ENCODE results near the gene CFAP61. TPM values are rescaled to one million over a fixed set of nuclear protein-coding genes. Genes with fewer than 3 reads are reported as not detected.

Gene CFAP61
- total and polyA plus RNA-seq, 2 donors from 2014 or later = 0.58 to 2.6 TPM

DNA sequence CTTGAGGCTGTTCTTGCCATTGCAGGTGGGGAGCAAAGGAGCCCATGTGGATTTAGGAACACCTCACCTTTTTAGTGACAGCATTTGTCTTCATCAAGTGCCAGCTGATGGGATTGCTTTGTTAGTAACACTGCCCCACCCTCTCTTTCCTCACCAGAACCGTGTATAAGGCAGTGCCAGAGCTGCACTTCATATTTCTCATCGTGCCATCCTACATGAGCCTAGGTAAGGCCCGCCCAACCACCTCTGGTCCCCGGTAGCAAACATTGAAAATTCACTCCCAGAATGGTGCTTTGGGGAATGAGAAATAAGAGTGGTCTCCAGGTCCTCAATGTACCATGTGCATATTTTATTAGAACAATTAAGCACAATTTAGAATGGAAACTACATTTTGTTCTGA is 22.7 kb downstream of the CFAP61 start:
- no peaks in the 10 kb centered on the region for H3K9me3 ChIP-seq (ENCODE audit: control insufficient read depth in 2 of 3, insufficient read depth in 1 of 3, low read length in 3 of 3)
- no peaks in the 10 kb centered on the region for H3K36me3 ChIP-seq (ENCODE audit: control insufficient read depth in 2 of 3, insufficient read depth in 3 of 3, low read length in 3 of 3)
- H3K4me1 ChIP-seq (ENCODE audit: control insufficient read depth in 2 of 3, insufficient read depth in 2 of 3, low read depth in 1 of 3, low read length in 3 of 3) = peaks cover 0 to 7% (median 0%) of the 10 kb centered on the region in 3 donors
- DNase-seq (no peak), FAIRE-seq (no peak)
- H3K4me3 ChIP-seq (ENCODE audit: low read length in 3 of 3) = no peak overlapping the region
- no peaks in the 10 kb centered on the region for H3K27me3 ChIP-seq (ENCODE audit: control insufficient read depth, insufficient read depth, low read length)
- TF ChIP-seq, protein P1, sequence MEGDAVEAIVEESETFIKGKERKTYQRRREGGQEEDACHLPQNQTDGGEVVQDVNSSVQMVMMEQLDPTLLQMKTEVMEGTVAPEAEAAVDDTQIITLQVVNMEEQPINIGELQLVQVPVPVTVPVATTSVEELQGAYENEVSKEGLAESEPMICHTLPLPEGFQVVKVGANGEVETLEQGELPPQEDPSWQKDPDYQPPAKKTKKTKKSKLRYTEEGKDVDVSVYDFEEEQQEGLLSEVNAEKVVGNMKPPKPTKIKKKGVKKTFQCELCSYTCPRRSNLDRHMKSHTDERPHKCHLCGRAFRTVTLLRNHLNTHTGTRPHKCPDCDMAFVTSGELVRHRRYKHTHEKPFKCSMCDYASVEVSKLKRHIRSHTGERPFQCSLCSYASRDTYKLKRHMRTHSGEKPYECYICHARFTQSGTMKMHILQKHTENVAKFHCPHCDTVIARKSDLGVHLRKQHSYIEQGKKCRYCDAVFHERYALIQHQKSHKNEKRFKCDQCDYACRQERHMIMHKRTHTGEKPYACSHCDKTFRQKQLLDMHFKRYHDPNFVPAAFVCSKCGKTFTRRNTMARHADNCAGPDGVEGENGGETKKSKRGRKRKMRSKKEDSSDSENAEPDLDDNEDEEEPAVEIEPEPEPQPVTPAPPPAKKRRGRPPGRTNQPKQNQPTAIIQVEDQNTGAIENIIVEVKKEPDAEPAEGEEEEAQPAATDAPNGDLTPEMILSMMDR (IDR thresholded peaks at IDR 0.05; ENCODE audit: borderline replicate concordance, extremely low read depth, insufficient read depth) = no peak
- intact Hi-C loops (cut with DNase I) = no loop called here
- no peak overlapping the region for H3K9ac ChIP-seq (ENCODE audit: low read length in 3 of 3)
- H3K27ac ChIP-seq (ENCODE audit: low read depth in 2 of 2, low read length in 2 of 2) = no peak overlapping the region

- no peaks in the 10 kb centered on the region for H3K27me3 ChIP-seq (ENCODE audit: control insufficient read depth, insufficient read depth, low read length)
- no peak overlapping the region for H3K27ac ChIP-seq (ENCODE audit: low read depth in 2 of 2, low read length in 2 of 2)
- H3K9ac ChIP-seq (ENCODE audit: low read length in 3 of 3) = no peak overlapping the region
- no peak for FAIRE-seq
- H3K4me3 ChIP-seq (ENCODE audit: low read length in 3 of 3) = no peak overlapping the region
- TF ChIP-seq, protein P1 (IDR thresholded peaks at IDR 0.05; ENCODE audit: borderline replicate concordance, extremely low read depth, insufficient read depth) = no peak
- H3K36me3 ChIP-seq (ENCODE audit: control insufficient read depth in 2 of 3, insufficient read depth in 3 of 3, low read length in 3 of 3) = no peaks in the 10 kb centered on the region
- DNase-seq = no peak
- intact Hi-C loops (cut with DNase I) = no loop called here
- H3K4me1 ChIP-seq (ENCODE audit: control insufficient read depth in 2 of 3, insufficient read depth in 2 of 3, low read depth in 1 of 3, low read length in 3 of 3) = peaks cover 0 to 7% (median 0%) of the 10 kb centered on the region in 3 donors
- no peaks in the 10 kb centered on the region for H3K9me3 ChIP-seq (ENCODE audit: control insufficient read depth in 2 of 3, insufficient read depth in 1 of 3, low read length in 3 of 3)
Observed at GRCh38 chr20:20076297-20077065, 24.1 kb downstream of the CFAP61 start.

DNA sequence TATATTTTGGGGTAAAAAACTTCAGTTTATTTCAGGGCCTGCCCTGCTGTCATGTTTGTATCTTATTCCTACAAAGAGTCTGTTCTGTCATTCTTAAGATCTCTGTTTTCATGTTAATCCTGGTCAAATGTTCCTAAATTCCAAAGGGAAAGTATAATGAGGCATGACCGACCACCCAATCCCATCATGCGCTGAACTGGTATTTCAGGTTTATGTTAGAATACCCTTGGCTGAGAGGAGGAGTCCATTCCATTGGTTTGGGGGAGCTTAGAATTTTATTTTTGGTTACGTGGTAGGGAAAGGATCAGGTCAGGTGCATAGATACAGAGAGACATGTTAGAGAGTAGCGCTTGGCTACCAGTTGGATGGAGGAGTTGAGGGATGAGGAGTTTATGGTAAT is 25.7 kb downstream of the CFAP61 start:
- H3K27ac ChIP-seq (ENCODE audit: low read depth in 2 of 2, low read length in 2 of 2) = no peak overlapping the region
- DNase-seq (peak in 3 of 5 donors; percentile 31 to 80 (median 79)), FAIRE-seq (no peak)
- H3K9ac ChIP-seq (ENCODE audit: low read length in 3 of 3) = no peak overlapping the region
- intact Hi-C loops (cut with DNase I) = no loop called here
- TF ChIP-seq, protein P1 (IDR thresholded peaks at IDR 0.05; ENCODE audit: borderline replicate concordance, extremely low read depth, insufficient read depth) = no peak
- H3K4me1 ChIP-seq (ENCODE audit: control insufficient read depth in 2 of 3, insufficient read depth in 2 of 3, low read depth in 1 of 3, low read length in 3 of 3) = peaks cover 0 to 7% (median 0%) of the 10 kb centered on the region in 3 donors
- H3K9me3 ChIP-seq (ENCODE audit: control insufficient read depth in 2 of 3, insufficient read depth in 1 of 3, low read length in 3 of 3) = no peaks in the 10 kb centered on the region
- H3K36me3 ChIP-seq (ENCODE audit: control insufficient read depth in 2 of 3, insufficient read depth in 3 of 3, low read length in 3 of 3) = no peaks in the 10 kb centered on the region
- H3K27me3 ChIP-seq (ENCODE audit: control insufficient read depth, insufficient read depth, low read length) = no peaks in the 10 kb centered on the region
- no peak overlapping the region for H3K4me3 ChIP-seq (ENCODE audit: low read length in 3 of 3)

All from kidney (tissue), 14 donors.